HG03575 (cell line): ENCODE data around the gene ITPR2.

Experiments
- ATAC-seq: cut with Tn5 transposase; IDR thresholded peaks from one replicate; pipeline ENCODE4 v1.9.1; 2021; ENCODE audit not compliant: unreplicated experiment, insufficient number of reproducible peaks, low FRiP score; ENCODE audit errors: extremely low read depth

Gene ITPR2

DNA sequence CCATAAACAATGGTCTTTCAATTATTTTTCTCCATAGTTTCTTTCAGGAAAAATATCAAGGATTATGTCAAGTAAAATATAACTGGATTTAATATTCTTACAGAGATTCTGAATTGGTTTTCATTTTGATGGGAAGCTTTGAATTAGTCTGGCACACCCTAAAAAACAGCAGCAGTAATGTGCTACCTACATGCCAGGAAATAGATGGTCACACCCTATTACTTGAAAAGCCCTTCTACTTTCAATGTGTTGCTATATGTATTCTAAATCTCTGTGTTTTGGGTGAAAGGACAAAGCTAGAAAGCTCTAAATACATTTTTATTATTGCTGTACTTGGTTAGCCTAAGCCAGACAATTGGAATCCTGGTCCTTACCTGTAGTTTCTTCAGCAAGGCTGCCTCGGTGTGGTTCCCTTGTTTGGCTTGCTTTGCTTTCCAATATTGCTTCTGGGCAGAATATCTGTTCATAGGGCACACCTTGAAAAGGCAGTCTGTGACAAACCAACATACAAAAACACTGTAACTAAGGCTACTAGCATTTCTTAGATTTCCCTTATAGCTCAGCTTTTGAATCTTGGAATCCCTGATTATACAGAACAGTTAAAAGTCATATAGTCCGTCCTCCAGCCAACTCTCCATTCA is 107.6 kb downstream of the ITPR2 start:
- ATAC-seq: no peak

DNA sequence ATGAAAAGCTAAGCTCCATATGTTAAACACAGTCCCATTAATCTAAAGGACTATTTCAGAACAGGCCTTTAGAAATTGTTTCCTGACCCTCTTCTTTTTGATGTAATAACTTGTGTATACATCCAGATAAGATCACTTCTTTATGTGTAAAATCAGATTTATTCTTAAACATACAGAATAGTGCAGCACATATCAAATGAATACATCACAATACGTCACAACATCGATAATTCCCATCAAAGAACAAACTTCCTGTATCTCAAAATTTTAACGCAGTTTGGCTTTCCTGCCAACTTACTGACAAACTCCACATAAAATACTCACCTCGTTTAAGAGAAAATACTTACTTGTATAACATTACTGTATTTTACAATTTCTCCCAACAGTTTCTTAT is 108.7 kb downstream of the ITPR2 start:
- no peak for ATAC-seq

DNA sequence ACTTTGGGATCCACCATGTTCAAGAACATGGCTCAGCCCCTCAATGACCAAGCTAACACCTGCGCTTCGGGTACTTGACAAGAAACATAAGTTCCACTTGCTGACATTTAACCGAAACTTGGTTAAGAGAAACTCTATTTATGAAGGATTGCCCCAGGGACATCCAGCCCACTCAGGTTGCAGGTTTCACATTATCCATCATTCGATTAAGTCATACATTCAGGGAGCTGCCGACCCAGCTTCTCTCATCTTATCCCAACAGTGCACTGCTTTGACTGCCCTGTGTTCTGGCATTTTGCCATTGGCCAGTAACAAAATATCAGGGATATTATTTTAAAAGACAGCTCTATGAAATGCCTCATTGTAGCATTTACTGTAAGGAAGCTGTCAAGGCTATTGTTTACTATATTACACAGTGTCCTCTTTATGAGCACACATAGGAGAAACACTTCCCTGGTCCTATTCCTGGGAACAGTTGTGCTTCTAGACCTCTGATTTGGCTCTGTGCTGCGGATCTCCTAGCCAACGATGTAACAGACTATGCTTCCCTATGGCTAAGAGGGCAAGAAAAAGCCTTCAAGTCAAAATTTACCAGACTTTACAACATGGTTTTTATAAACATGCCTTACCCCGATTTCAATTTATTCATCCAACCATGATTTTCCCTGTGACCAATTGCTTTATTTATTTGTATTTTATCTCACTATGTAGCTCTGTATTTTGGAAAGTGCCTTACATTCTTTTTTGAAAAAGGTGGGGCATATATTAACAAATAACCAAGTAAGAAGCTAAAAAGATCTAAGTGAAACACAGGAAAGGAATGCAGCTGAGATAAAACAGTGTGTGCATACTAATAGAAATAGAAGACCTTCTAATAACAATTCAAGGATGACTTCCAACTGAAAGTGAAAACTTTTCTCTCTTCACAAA is 109.3 kb downstream of the ITPR2 start:
- no peak for ATAC-seq

GRCh38 chr12:26721800-26722199 is 111.2 kb downstream of the ITPR2 start:
- no peak for ATAC-seq

DNA sequence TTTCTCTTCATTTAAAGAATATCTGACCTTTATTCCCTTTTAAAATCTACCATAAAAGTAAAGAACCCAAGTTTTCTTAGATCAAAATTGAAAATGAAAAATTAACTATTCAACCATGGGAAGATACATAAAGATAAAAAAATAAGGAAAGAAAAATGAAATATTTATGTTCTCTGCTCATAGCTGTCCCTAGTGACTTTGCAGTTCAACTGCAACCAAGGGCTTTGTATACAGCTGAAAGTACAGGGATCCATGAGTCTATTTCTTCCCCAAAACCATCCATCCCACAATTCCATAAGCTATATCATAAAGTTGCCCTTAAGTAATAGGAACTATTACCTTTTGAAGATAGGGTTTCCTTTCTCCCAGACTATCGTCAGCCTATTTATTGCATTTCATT is 113.1 kb downstream of the ITPR2 start:
- no peak for ATAC-seq

DNA sequence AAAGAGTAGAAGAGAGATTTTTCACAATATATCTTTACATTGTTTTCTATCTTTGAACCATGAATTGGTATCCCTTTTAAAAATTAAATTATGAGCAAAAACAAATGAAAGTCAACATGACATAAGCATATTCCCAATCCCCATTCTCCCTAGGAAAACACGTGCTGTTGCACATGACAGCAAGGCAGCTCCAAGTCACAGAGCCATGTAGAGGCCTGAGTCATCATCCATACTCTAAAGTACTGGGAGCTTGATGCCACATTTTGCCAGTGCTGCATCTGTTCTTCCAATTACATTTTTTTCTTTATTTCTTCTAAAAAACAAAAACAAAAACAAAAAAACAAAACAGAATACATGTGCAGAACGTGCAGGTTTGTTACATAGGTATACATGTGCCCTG is 115.2 kb downstream of the ITPR2 start:
- no peak for ATAC-seq

DNA sequence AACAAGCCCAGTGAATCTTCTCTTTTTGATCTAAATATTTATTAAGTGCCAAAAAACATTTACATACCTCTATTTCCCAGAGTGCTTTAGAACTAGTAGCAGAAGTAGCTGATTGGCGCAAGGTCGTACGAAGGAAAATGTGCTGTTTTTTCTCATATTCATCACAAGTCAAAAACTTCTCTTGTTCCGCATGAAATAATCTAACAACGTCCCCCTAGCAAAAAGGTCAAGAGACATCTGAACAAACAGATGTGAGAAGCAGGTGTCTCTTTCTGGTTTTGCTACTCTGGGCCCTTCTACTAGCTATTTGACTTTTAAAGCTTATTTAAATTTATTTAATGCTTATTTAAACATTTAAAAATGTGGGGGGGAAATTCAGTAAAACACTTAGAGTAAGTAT is 117.8 kb downstream of the ITPR2 start:
- ATAC-seq: no peak

GRCh38 chr12:26713885-26714383 is 119.1 kb downstream of the ITPR2 start:
- no peak for ATAC-seq

DNA sequence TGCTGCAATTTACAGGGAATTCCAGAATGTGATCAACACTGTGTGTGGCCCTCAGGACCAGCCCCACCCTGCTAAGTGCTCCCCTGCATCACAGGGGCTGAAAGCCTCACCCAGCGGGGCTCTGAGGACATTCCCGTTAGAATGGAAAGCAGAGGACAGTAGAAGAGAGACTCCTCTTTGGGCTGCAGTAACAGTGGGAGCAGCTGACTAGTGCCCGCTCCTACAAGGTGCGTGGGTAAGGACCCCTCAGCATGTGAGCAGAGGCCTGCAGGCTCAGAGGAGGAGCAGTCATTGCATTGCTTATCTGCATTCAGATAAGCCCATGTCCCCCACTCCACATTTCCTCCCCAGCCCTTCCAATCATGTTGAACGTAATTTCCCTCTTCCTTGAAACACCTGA is 120.1 kb downstream of the ITPR2 start:
- ATAC-seq: no peak

DNA sequence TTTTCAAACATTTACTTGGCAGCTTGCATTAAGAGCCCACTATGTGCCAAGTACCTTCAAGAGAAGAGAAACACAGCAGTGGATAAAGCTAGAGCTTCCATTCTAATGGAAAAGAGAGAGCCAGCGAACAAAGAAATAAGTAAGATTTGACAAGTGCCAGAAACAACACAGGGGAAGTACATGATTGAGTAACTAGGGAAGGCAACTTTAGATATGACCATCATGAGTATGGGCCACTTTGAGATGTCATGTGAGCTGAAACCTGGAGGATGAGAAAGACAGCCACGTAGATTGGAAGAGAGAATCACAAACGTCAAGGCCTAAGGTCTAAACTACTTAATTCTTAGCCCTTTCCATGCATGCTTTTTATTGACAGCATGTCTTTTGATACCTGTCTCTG is 121.4 kb downstream of the ITPR2 start:
- ATAC-seq: no peak

- no peak for ATAC-seq
Measured at GRCh38 chr12:26711072-26711471, 121.9 kb downstream of the ITPR2 start.

DNA sequence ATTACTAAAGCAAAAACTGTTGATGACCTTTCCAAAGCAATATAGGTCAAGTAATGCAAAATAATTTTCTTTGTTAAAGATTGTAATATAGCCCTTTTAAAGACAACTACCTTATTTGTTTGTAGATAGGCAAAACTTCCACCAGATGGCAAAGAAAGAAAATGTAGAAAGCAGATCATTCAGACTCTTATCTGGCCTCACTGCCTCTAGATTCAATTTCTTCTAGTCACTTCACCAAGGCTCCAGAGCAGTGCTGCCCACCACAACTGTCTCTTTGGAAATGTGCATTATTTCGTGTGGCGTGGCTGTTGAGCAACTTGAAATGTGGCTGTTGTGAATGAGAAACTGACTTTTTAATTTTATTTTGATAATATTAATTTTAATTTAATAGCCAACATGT is 127.1 kb downstream of the ITPR2 start:
- ATAC-seq: no peak

DNA sequence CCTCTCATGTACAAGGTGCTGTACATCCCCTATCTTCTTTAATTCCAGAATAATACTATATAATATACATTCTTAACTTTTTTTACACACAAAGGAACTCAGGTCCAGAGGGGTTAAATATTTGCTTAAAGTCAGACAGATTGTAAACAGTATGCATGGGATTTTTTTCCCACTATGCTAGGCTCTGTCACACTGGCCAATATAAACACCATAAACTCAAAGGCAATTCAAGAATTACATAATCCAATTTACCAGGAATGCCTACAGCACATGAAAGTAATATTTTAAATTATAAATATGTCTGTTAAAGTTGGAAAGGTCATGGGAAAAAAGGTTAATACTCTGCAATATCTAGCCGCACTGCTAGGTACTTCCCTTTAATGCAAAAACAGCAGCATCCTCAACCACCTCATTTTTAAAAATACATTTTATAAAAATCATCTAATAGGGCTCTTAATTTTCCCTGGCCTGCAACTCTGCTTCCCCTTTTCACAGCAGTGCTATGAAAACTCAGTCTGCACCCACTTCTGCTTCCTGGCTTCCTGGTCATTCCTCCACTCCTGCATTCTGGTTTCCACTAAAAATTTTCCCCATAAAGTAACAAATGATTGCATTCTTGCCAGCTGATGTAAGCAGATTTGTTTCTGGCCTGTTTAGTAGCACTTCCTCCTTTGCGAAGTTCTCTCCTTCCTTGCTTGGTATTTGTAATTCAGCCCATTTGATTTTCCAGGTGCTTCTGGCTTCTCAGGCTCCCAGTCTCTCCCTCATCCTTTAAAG is 128.1 kb downstream of the ITPR2 start:
- ATAC-seq: no peak

- no peak for ATAC-seq
Measured at GRCh38 chr12:26704214-26704613, 128.8 kb downstream of the ITPR2 start.

DNA sequence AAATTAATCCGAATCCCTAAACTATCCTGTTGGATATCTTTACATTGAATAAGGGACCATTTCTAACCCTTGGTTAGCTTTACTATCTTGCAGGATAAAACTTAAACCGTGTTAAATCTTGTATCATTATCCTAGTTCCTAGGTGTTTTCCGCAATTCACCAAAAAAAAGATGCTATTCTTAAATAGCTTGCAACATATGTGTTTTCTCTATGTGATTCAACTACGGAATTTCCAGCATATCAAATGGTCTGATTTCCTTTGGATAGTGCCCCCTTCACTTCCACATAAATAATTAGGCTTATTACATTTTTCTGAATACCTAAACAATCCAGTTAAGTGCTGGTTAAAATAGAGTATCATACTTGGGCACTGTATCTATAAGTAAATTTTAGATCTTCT is 130.3 kb downstream of the ITPR2 start:
- no peak for ATAC-seq

- ATAC-seq: no peak
Measured at GRCh38 chr12:26701604-26702215, 131.3 kb downstream of the ITPR2 start.

DNA sequence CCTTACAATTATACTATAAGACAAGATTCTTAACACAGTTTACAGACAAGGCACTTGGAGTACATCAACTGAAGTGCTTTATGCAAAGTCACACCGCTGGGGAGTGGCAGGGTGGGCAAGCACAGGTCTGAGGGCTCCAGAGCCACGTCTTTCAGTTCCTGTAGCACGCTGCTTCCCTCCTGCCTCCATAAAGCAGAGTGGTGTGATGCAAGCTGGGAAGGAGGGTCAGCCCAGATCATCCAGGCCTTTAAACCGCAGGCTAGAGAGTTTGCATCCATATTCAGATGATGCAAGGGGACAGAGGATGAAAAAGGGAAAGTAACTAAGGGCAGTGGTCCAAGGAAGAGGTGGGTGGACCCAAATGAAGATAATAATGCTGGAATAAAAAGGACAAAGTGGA is 132.6 kb downstream of the ITPR2 start:
- ATAC-seq: no peak

- no peak for ATAC-seq
Measured at GRCh38 chr12:26699237-26699636, 133.8 kb downstream of the ITPR2 start.

- no peak for ATAC-seq
Measured at GRCh38 chr12:26698186-26698585, 134.8 kb downstream of the ITPR2 start.
